T-helper 1 cell (primary cell): Measurements from ENCODE around the gene AOPEP.

Experiments used
- DNase-seq, 5 donors: peaks; one replicate each; pipeline ENCODE4 v3.0.0-alpha.2; 2012 to 2020
- total RNA-seq, 4 donors: gene quantifications; one replicate each; lab custom pipeline; 2026; lab: John Stamatoyannopoulos, UW

The AOPEP gene, protein sequence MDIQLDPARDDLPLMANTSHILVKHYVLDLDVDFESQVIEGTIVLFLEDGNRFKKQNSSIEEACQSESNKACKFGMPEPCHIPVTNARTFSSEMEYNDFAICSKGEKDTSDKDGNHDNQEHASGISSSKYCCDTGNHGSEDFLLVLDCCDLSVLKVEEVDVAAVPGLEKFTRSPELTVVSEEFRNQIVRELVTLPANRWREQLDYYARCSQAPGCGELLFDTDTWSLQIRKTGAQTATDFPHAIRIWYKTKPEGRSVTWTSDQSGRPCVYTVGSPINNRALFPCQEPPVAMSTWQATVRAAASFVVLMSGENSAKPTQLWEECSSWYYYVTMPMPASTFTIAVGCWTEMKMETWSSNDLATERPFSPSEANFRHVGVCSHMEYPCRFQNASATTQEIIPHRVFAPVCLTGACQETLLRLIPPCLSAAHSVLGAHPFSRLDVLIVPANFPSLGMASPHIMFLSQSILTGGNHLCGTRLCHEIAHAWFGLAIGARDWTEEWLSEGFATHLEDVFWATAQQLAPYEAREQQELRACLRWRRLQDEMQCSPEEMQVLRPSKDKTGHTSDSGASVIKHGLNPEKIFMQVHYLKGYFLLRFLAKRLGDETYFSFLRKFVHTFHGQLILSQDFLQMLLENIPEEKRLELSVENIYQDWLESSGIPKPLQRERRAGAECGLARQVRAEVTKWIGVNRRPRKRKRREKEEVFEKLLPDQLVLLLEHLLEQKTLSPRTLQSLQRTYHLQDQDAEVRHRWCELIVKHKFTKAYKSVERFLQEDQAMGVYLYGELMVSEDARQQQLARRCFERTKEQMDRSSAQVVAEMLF
- 5.6 to 13.1 (median 11.7) reads per million in 4 donors for total RNA-seq

DNA sequence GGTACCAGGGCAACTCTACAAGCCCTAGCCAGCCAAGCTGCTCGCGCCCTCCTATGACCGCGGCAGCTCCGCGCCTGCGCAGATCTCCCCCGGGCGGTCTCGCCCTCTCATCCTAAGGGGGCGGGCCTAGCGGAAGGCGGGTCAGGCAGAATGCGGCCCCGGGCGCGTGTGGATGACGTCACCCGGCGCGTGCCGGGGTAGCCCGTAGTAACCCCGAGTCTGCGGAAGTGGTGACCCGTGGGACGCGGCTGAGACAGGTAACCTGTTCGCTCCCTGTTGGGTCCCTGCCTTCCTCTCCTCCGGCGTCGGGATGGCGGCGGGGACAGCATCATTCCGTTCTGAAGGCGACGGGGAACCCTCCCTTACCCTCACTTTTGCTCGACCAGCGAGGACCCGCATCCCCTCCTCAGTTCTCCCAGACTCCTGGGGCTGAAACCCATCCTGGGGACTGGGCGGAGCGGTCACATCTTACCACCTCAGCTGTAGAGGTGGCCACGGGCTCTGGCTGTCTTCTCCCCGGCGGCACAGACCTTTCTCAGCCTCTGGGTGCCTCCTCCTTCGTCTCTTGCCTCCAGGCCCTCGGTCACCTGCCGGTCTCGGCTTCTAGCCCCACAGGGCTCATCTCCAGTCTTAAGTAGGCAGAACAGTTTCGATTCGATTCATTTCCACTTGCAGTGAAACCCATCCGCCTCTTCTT, at the start of gene AOPEP:
Gene AOPEP, plus strand, starts transcription at position 205 of the 697 bp plus-strand sequence. CDS start 33,085 bp downstream, outside the sequence.
- DNase-seq: peak; percentile 98 to 99 (median 98)

DNA sequence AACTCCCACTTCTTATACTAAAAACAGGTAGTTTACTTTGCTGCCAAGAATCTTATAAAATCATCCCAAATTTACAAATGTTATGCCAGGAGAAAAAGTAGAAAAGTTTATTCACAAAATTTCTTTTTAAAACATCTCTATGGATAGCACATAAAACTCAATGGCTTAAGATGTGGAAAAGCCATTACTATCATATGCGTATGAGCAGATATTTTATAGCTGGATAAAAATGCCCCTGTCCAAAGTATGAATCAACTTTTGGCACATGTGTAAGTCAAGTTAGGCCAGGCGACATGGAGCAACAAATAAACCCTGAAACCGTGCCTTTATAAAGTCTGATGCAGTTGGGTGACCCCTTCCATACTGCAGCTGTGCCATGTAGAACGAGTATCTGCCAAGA, 48.6 kb upstream of the AOPEP start:
- no peak for DNase-seq

DNA sequence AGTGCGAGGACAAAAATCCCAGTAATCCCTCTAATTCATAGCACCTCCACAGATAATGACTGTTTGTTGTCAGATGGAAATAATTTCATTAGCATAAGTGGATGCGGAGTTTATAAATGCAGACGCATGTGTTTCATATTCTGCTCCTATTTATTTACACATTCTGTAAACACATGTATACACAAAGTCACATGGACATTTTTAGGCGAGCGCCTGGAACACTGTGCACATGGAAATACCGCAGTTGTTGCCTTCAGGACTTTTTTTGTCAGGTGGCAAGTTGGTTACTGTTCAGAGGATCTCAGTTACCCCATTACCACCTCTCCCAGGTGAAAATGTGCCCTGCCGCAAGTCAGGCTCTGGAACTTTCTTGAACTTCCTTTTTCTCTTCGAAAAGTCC, 46.9 kb upstream of the AOPEP start:
- no peak for DNase-seq

GRCh38 chr9:94680020-94680419, 46.5 kb upstream of the AOPEP start:
- no peak for DNase-seq

- no peak for DNase-seq
These were observed 45.9 kb upstream of the AOPEP start for GRCh38 chr9:94680621-94681020.

DNA sequence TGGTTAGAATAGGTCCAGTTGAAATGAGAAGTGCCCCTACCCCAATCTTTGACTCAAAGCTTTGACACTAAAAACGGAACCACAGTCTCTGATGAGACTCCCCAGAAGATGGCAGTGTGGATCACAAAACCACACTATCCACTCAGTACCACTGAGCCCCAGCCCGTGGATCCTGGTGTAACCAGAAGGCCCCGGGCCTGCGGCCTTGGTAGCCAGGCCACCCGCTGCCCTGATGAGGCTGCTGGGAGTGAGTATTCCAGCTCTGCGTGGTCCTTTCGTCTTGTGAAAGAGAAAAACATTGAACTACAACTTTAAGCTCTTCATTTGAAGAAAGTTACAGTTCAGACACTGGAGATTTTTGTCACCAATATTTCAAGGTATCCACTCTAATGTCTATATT, 45.0 kb upstream of the AOPEP start:
- DNase-seq: peak; percentile 16 to 55 (median 31)

DNA sequence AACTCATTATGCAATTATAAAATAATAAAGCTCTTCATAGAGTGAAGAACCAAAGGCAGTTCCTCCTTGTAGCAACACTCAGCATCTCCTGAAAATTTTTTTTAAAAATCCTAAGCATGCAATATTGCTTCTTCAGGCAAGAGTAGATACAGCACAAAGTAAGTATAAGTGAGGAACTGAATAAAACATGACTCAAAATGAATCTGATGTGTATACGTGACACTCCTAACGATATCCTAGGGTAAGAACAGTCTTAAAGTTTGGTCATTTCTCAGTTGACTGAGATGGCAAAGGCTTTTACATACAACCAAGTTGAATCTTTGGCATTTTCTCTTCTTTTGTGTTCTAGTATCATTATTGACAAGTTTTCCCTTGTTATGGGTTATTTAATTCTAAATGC, 41.1 kb upstream of the AOPEP start:
- DNase-seq: no peak

DNA sequence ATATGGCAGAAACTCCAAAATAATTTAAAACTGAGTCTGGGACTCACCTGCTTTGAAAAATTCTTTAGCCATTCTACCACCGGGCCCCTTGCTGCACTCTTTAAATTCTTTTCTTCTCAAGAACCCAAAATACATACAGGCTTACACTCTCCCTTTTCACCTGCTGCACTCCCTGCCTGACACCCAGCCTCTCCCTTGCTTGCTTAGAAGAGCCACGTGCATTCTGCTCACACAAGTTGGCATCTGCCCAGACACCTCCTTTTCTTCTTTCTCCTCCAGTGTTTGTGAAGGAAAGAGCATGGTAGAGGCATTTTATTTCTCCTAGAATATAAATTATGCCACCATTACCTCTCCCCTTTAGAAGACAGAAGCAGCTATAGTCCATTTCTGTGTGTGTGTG, 39.0 kb upstream of the AOPEP start:
- DNase-seq: no peak

GRCh38 chr9:94690344-94690743, 36.2 kb upstream of the AOPEP start:
- no peak for DNase-seq

- no peak for DNase-seq
These were observed 33.9 kb upstream of the AOPEP start for GRCh38 chr9:94692601-94693000.

DNA sequence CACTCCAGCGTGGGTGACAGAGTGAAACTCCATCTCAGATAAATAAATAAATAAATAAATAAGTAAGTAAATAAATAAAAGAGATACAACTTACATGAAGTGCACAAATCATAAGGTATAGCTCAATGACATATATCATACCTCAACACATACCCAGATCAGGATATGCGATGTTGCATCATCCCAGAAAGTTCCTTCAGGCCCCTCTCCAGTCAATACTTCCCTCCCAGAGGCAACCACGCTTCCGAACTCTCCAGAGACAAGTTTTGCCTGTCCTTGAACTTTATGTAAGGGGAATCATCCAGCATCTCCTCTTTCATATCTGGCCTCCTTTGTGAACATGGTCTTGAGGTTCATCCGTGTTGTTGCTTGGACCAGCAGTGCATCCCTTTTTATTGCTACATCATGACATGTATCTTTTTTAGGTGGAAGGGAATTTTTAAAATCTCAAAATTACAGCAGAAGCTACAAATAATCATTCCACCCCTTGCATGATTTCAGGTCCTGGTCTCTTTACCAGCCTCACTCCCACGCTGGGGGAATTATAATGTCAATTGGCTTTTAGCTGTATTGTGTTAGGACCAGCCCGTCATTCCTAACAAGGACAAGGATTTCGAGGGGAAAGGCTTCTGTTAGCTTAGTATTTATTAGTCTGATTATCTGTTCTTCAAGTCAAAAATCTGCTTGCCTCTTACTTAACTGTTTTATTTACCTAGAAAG, 32.9 kb upstream of the AOPEP start:
- no peak for DNase-seq

DNA sequence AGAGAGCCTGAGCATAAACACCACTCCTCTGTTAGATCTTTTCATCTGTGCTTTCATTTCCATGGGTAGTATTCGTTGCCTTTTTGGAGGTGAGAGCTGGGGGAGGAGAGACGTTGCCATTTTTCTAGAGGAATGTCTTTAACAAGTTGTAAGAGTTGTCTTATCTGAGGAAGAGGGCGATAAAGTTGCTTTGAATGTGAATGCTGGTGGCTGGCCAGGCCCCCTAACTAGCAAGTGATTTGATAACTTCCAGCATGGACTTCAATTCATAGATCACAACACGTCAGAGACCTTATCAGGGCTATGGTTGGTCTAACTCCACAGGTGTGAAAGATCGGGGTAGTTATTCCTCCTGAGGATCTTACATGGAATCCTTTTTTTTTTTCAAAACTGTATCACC, 30.0 kb upstream of the AOPEP start:
- no peak for DNase-seq

- DNase-seq: no peak
These were observed 28.4 kb upstream of the AOPEP start for GRCh38 chr9:94697972-94698581.

GRCh38 chr9:94699715-94700373, 26.7 kb upstream of the AOPEP start:
- DNase-seq: no peak

GRCh38 chr9:94700445-94700844, 26.1 kb upstream of the AOPEP start:
- DNase-seq: no peak

DNA sequence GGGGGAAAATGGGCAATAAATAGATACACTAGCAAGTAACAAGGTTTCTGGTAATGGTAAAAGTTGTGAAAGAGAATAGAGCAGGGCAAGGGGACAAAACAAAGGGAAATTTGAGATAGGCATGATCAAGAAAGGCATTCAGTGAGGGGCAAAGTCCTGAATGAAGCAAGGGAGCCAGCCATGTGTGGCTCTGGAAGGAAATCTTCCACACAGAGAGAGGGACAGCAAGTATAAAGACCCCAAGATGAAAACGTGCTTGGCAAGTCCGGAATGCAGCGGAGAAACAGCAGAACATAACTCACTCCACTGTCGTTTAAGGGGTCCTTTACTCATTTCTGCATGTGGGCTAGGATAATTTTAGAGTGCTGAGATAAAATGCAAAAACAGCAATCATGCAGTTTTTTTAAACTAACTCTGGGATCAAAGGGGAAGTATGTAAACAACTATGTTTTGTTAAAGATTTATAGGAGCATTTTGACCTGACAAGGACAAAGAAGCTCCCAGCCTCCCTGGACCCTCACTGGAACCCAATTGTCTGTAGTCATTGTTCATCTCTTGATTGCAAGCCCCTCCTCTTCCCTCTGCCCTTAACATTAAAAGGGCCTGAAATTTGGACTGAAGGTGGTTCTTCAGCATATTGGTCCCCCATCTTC, 22.9 kb upstream of the AOPEP start:
- no peak for DNase-seq

DNA sequence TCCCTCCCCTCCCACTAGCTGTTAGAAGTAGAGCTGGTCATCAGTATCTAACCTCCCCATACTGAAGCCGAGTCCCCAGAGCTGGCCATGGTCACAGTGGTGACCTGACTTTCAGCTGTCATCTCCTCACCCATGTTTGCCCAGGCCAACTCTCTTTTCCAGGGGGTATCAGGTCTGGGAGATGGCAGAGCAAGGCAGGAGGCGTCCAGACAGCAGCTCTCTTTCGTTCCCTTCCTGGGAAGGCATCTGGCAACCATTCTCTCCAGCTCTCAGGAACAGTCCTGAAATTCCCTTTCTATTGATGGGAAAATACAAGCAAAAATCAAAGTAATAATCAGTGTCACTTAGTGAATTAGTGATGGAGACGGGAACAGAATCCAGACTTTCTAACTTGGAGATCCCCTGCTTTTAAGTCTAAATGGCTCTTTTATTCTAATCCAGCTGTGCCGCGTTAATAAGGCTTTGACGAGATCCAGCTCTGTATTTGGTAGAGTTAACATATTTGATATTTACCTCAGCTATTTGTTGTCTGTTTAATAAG, 21.3 kb upstream of the AOPEP start:
- DNase-seq: no peak

GRCh38 chr9:94706922-94707321, 19.6 kb upstream of the AOPEP start:
- no peak for DNase-seq

- no peak for DNase-seq
These were observed 12.9 kb upstream of the AOPEP start for GRCh38 chr9:94713436-94714215.

- DNase-seq: no peak
These were observed 12.0 kb upstream of the AOPEP start for GRCh38 chr9:94714494-94714893.
